GM13976 (cell line): ENCODE measurements around the gene MAML2.

ENCODE experiments used
- DNase-seq: peaks from one replicate; pipeline ENCODE4 v3.0.0; 2012; ENCODE audit warnings: low spot score
- CTCF ChIP-seq: IDR thresholded peaks from 2 replicates; pipeline ENCODE4 v1.5.1; 2012; ENCODE audit warnings: borderline replicate concordance, mild to moderate bottlenecking; ENCODE audit not compliant: insufficient read depth; ENCODE audit errors: extremely low read depth, missing control alignments, control extremely low read depth
- in situ Hi-C: fragments of 300-500 bp; cut with MboI; formaldehyde crosslinking; loops from one replicate; pipeline ENCODE4 v1.12.0; 2022; ENCODE audit warnings: low sequenced_read_pairs, mixed read lengths, inconsistent platforms; ENCODE audit not compliant: unreplicated experiment

MAML2 gene

GRCh38 chr11:96228910-96229309 is 114.1 kb downstream of the MAML2 start:
- in situ Hi-C loops, result no loop called here
- no peak for DNase-seq
- no peak for TF ChIP-seq CTCF

- in situ Hi-C loops, result no loop called here
- TF ChIP-seq CTCF, result no peak
- DNase-seq, result no peak
Observed at GRCh38 chr11:96228473-96228891, 114.5 kb downstream of the MAML2 start.

- in situ Hi-C loops, result no loop called here
- no peak for TF ChIP-seq CTCF
- no peak for DNase-seq
Observed at GRCh38 chr11:96227244-96227643, 115.8 kb downstream of the MAML2 start.

GRCh38 chr11:96223083-96223482 is 119.9 kb downstream of the MAML2 start:
- no peak for DNase-seq
- in situ Hi-C loops, result no loop called here
- no peak for TF ChIP-seq CTCF

GRCh38 chr11:96222102-96222501 is 120.9 kb downstream of the MAML2 start:
- in situ Hi-C loops, result no loop called here
- no peak for DNase-seq

GRCh38 chr11:96221244-96222070 is 121.5 kb downstream of the MAML2 start:
- no peak for TF ChIP-seq CTCF
- in situ Hi-C loops, result no loop called here
- DNase-seq, result no peak

More at GRCh38 chr11:96222102-96222501, 120.9 kb downstream of the MAML2 start:
- TF ChIP-seq CTCF, result no peak
